HepG2 (cell line): ENCODE measurements around the gene PFAS. TPM values are rescaled to one million over a fixed set of nuclear protein-coding genes. Genes with fewer than 3 reads are reported as not detected.

Experiments used
- ELF4 ChIP-seq: sonication (generic); formaldehyde crosslinking; IDR thresholded peaks from 2 replicates; pipeline ENCODE4 v1.5.0; 2020; ENCODE audit warnings: missing genetic modification reagents, mild to moderate bottlenecking, moderate library complexity, borderline replicate concordance
- HIVEP1 ChIP-seq: sonication (generic); formaldehyde crosslinking; IDR thresholded peaks from 2 replicates; pipeline ENCODE4 v1.4.0; 2020; ENCODE audit warnings: mild to moderate bottlenecking, missing genetic modification reagents
- IRX3 ChIP-seq: sonication (generic); formaldehyde crosslinking; IDR thresholded peaks from 2 replicates; pipeline ENCODE4 v1.8.1; 2023; ENCODE audit warnings: mild to moderate bottlenecking, low read depth, missing genetic modification reagents, borderline replicate concordance
- MAFF ChIP-seq: IDR thresholded peaks from 2 replicates; pipeline ENCODE4 v1.6.1; 2011; ENCODE audit warnings: low read depth, low read length, improper control_type of control experiment
- SNAPC2 ChIP-seq: sonication (generic); formaldehyde crosslinking; IDR thresholded peaks from 2 replicates; pipeline ENCODE4 v1.8.1; 2022; ENCODE audit warnings: mild to moderate bottlenecking, missing genetic modification reagents
- polyA plus RNA-seq, 8 experiments: library from polyadenylated mRNA; depleted of rRNA in 3 of 8; stranded (reverse) in 7 of 8; unstranded in 1 of 8; fragments of >200 nt; fragmentation: Illumina TruSeq in 4 of 8; extraction: Trizol in 4 of 8; gene quantifications; 2 replicates each; pipeline versions ENCODE4 v1.2.1 to v1.2.3, GENCODE V29; 2011 to 2016; ENCODE audit warnings: low read depth in 4 of 8, missing spikeins in 1 of 8, mixed read lengths in 1 of 8; ENCODE audit not compliant: insufficient read depth in 1 of 8
- total RNA-seq, 5 experiments: library from RNA; depleted of rRNA; stranded (reverse); fragments of >200 nt; fragmentation: Illumina TruSeq; extraction: Trizol; gene quantifications; 2 replicates each; pipeline ENCODE4 v1.2.3, GENCODE V29; 2016; ENCODE audit warnings: low read depth in 1 of 5
- TF ChIP-seq, protein P1 (sequence below): sonication (generic); formaldehyde crosslinking; IDR thresholded peaks from 2 replicates; pipeline ENCODE4 v1.4.0; 2020; ENCODE audit warnings: mild to moderate bottlenecking, missing genetic modification reagents
- TF ChIP-seq, protein P2 (sequence below): sonication (generic); formaldehyde crosslinking; IDR thresholded peaks from 2 replicates; pipeline ENCODE4 v1.4.0; 2020; ENCODE audit warnings: missing genetic modification reagents, mild to moderate bottlenecking, borderline replicate concordance
- TF ChIP-seq, protein P3 (sequence below): sonication (generic); formaldehyde crosslinking; IDR thresholded peaks from 2 replicates; pipeline ENCODE4 v1.4.0; 2020; ENCODE audit warnings: missing genetic modification reagents, borderline replicate concordance
- TF ChIP-seq, protein P4 (sequence below), 2 experiments: fragments of 450-650 bp in 1 of 2; sonication (generic) in 1 of 2; formaldehyde crosslinking; IDR thresholded peaks; 2 replicates each; pipeline versions ENCODE4 v1.5.0 to v1.8.0; 2020 to 2022; ENCODE audit warnings: mild to moderate bottlenecking in 1 of 2, missing genetic modification reagents in 1 of 2
- TF ChIP-seq, protein P5 (sequence below): sonication (generic); formaldehyde crosslinking; IDR thresholded peaks from 2 replicates; pipeline ENCODE4 v1.4.0; 2020; ENCODE audit warnings: missing genetic modification reagents
- TF ChIP-seq, protein P6 (sequence below): sonication (generic); formaldehyde crosslinking; conservative IDR thresholded peaks from 2 replicates; pipeline ENCODE4 v1.4.0; 2020; ENCODE audit warnings: mild to moderate bottlenecking, missing genetic modification reagents, moderate library complexity

PFAS gene
- total and polyA plus RNA-seq, 2 of the 13 experiments (the other 11 are each of a cell fraction or from before 2014, with no cell fraction given): 49.4 to 58.2 TPM

DNA sequence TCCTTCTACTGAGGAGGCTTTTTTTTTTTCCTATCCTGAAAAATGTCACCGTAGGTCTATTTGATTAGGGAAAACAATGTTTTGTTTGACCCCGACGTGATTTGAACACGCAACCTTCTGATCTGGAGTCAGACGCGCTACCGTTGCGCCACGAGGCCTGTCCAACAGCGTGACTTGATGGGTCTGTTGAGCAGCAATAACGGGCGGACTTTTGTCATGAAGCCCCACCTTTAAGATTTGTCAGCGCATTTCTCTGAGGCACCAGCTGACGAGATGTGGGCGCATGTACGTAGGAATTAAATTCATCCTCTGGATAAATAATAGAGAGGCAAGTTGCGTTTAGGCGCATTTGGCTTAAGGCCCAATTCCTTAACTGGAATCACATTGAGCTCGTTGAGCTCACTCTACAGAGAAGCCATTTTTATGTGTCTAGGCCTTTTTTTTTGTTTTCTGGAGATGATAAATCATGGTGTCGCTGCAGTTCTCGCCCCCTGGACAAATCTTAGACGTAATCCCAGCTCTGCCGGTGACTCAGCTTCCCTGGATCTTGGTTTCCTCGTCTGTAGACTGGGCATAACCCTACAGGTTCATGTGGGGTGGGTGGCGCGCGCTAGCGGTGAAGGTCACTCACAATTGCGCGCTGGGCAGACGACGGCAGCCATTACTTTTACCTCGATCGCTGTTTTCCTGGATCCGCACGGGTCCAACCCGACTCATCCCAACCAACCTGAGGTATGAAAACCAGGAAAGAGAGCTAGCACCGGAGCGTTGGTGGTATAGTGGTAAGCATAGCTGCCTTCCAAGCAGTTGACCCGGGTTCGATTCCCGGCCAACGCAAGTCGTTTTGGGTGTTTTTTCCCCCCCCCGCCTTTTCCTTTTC is 28.1 kb upstream of the PFAS start (continued):
- TF ChIP-seq, protein P1, sequence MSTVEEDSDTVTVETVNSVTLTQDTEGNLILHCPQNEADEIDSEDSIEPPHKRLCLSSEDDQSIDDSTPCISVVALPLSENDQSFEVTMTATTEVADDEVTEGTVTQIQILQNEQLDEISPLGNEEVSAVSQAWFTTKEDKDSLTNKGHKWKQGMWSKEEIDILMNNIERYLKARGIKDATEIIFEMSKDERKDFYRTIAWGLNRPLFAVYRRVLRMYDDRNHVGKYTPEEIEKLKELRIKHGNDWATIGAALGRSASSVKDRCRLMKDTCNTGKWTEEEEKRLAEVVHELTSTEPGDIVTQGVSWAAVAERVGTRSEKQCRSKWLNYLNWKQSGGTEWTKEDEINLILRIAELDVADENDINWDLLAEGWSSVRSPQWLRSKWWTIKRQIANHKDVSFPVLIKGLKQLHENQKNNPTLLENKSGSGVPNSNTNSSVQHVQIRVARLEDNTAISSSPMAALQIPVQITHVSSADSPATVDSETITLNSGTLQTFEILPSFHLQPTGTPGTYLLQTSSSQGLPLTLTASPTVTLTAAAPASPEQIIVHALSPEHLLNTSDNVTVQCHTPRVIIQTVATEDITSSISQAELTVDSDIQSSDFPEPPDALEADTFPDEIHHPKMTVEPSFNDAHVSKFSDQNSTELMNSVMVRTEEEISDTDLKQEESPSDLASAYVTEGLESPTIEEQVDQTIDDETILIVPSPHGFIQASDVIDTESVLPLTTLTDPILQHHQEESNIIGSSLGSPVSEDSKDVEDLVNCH (CRISPR knock-in tag): no peak
- TF ChIP-seq HIVEP1 (CRISPR knock-in tag) (0 out of 2 replicates have a peak, but pooled peaks have one; percentile 20), MAFF (0 out of 2 replicates have a peak, but pooled peaks have one; percentile 13), IRX3 (CRISPR knock-in tag) (0 out of 2 replicates have a peak, but pooled peaks have one; percentile 71), ELF4 (peak; percentile 66; the same call in 1 of the 2 replicates), SNAPC2 (CRISPR knock-in tag) (peak; percentile 44; the same call in 1 of the 2 replicates)
- TF ChIP-seq, protein P2, sequence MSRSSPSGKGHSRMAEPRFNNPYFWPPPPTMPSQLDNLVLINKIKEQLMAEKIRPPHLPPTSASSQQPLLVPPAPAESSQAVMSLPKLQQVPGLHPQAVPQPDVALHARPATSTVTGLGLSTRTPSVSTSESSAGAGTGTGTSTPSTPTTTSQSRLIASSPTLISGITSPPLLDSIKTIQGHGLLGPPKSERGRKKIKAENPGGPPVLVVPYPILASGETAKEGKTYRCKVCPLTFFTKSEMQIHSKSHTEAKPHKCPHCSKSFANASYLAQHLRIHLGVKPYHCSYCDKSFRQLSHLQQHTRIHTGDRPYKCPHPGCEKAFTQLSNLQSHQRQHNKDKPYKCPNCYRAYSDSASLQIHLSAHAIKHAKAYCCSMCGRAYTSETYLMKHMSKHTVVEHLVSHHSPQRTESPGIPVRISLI (CRISPR knock-in tag): peak; percentile 91
- TF ChIP-seq, protein P3, sequence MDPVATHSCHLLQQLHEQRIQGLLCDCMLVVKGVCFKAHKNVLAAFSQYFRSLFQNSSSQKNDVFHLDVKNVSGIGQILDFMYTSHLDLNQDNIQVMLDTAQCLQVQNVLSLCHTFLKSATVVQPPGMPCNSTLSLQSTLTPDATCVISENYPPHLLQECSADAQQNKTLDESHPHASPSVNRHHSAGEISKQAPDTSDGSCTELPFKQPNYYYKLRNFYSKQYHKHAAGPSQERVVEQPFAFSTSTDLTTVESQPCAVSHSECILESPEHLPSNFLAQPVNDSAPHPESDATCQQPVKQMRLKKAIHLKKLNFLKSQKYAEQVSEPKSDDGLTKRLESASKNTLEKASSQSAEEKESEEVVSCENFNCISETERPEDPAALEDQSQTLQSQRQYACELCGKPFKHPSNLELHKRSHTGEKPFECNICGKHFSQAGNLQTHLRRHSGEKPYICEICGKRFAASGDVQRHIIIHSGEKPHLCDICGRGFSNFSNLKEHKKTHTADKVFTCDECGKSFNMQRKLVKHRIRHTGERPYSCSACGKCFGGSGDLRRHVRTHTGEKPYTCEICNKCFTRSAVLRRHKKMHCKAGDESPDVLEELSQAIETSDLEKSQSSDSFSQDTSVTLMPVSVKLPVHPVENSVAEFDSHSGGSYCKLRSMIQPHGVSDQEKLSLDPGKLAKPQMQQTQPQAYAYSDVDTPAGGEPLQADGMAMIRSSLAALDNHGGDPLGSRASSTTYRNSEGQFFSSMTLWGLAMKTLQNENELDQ (CRISPR knock-in tag): no peak
- TF ChIP-seq, protein P4, sequence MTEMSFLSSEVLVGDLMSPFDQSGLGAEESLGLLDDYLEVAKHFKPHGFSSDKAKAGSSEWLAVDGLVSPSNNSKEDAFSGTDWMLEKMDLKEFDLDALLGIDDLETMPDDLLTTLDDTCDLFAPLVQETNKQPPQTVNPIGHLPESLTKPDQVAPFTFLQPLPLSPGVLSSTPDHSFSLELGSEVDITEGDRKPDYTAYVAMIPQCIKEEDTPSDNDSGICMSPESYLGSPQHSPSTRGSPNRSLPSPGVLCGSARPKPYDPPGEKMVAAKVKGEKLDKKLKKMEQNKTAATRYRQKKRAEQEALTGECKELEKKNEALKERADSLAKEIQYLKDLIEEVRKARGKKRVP (CRISPR knock-in tag; IDR thresholded peaks at IDR 0.05): peak in 1 of 2 experiments; percentile 6; a peak in 1 of 4 replicates
- TF ChIP-seq, protein P5, sequence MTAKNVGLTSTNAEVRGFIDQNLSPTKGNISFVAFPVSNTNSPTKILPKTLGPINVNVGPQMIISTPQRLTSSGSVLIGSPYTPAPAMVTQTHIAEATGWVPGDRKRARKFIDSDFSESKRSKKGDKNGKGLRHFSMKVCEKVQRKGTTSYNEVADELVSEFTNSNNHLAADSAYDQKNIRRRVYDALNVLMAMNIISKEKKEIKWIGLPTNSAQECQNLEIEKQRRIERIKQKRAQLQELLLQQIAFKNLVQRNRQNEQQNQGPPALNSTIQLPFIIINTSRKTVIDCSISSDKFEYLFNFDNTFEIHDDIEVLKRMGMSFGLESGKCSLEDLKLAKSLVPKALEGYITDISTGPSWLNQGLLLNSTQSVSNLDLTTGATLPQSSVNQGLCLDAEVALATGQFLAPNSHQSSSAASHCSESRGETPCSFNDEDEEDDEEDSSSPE (CRISPR knock-in tag): 0 out of 2 replicates have a peak, but pooled peaks have one; percentile 46
- TF ChIP-seq, protein P6, sequence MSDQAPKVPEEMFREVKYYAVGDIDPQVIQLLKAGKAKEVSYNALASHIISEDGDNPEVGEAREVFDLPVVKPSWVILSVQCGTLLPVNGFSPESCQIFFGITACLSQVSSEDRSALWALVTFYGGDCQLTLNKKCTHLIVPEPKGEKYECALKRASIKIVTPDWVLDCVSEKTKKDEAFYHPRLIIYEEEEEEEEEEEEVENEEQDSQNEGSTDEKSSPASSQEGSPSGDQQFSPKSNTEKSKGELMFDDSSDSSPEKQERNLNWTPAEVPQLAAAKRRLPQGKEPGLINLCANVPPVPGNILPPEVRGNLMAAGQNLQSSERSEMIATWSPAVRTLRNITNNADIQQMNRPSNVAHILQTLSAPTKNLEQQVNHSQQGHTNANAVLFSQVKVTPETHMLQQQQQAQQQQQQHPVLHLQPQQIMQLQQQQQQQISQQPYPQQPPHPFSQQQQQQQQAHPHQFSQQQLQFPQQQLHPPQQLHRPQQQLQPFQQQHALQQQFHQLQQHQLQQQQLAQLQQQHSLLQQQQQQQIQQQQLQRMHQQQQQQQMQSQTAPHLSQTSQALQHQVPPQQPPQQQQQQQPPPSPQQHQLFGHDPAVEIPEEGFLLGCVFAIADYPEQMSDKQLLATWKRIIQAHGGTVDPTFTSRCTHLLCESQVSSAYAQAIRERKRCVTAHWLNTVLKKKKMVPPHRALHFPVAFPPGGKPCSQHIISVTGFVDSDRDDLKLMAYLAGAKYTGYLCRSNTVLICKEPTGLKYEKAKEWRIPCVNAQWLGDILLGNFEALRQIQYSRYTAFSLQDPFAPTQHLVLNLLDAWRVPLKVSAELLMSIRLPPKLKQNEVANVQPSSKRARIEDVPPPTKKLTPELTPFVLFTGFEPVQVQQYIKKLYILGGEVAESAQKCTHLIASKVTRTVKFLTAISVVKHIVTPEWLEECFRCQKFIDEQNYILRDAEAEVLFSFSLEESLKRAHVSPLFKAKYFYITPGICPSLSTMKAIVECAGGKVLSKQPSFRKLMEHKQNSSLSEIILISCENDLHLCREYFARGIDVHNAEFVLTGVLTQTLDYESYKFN (CRISPR knock-in tag): 0 out of 2 replicates have a peak, but pooled peaks have one; percentile 10
